ENCODE data around the gene RIOX2. TPM values are rescaled to one million over a fixed set of nuclear protein-coding genes. Genes with fewer than 3 reads are reported as not detected.

The RIOX2 gene
- total and polyA plus RNA-seq, 12 donors = 8.4 to 48.0 (median 19.5) TPM

GRCh38 chr3:97938444-97938843 is 33.8 kb downstream of the RIOX2 start:
- Histone ChIP-seq H3K9me3 (replicated peaks in 1 of 3) (no peaks in the 10 kb centered on the region), H3K36me3 (replicated peaks in 1 of 2) (peaks cover 0 to 49% of the 10 kb centered on the region in 2 donors), H3K4me3 (no peak overlapping the region), H3K4me1 (replicated peaks in 1 of 2) (no peaks in the 10 kb centered on the region), H3K27ac (no peak overlapping the region), H3K27me3 (no peaks in the 10 kb centered on the region)
- 89 to 100% (median 98%) methylated on average over 1 of the region's 1 CpG for WGBS, 4 donors
- no peak for TF ChIP-seq POLR2A (IDR thresholded peaks at IDR 0.05)
- TF ChIP-seq, protein P1, sequence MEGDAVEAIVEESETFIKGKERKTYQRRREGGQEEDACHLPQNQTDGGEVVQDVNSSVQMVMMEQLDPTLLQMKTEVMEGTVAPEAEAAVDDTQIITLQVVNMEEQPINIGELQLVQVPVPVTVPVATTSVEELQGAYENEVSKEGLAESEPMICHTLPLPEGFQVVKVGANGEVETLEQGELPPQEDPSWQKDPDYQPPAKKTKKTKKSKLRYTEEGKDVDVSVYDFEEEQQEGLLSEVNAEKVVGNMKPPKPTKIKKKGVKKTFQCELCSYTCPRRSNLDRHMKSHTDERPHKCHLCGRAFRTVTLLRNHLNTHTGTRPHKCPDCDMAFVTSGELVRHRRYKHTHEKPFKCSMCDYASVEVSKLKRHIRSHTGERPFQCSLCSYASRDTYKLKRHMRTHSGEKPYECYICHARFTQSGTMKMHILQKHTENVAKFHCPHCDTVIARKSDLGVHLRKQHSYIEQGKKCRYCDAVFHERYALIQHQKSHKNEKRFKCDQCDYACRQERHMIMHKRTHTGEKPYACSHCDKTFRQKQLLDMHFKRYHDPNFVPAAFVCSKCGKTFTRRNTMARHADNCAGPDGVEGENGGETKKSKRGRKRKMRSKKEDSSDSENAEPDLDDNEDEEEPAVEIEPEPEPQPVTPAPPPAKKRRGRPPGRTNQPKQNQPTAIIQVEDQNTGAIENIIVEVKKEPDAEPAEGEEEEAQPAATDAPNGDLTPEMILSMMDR (IDR thresholded peaks at IDR 0.05) = no peak
- DNase-seq = no peak
- intact Hi-C loops (cut with DNase I) = no loop called here

DNA sequence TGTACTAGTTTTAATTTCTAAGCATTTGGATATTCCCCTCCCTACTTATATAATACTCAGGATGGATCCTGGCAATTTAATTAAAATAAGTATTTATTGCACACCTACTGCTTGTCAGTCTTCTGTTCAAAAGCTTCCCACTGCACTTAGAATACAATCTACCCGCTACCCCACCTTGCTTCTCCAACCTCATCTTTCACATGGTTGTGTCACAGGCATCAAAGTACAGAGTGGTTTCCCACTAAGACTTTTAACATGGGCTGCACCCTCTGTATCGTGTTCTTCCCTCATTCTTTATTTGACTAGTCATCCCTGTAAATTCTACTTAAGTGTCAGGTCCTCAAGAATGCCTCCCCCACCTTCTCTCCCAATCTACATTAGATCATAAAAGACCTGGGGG is 35.0 kb downstream of the RIOX2 start:
- TF ChIP-seq, protein P1 (IDR thresholded peaks at IDR 0.05) = no peak
- TF ChIP-seq POLR2A (IDR thresholded peaks at IDR 0.05) = no peak
- no peak overlapping the region for H3K4me3 ChIP-seq
- no peak overlapping the region for H3K27ac ChIP-seq
- H3K9me3 ChIP-seq (replicated peaks in 1 of 3) = no peaks in the 10 kb centered on the region
- no peaks in the 10 kb centered on the region for H3K27me3 ChIP-seq
- 84 to 95% (median 92%) methylated on average over 2 of the region's 2 CpGs for WGBS, 4 donors
- no peak for DNase-seq
- peaks cover 0 to 44% of the 10 kb centered on the region in 2 donors for H3K36me3 ChIP-seq (replicated peaks in 1 of 2)
- intact Hi-C loops (cut with DNase I) = no loop called here
- no peaks in the 10 kb centered on the region for H3K4me1 ChIP-seq (replicated peaks in 1 of 2)

DNA sequence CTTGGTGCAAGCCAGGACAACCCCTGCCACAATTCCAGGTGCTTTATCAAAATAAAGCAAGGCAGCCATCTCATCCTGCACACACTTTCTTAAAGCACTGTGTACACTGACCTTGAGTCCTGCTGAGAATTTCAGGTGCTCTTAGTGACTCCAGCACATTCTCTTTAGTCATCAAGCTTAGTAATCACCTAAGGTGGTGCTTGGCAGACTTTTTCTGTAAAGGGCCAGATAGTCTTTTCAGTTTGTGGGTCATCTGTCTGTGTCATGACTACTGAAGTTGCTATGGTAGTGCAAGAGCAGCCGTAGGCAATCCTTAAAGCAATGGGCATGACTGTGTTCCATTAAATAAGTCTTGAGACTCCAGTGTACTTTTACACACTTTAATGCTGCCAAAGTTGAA is 36.4 kb downstream of the RIOX2 start:
- TF ChIP-seq, protein P1 (IDR thresholded peaks at IDR 0.05) = no peak
- TF ChIP-seq POLR2A (IDR thresholded peaks at IDR 0.05) = no peak
- Histone ChIP-seq H3K4me1 (replicated peaks in 1 of 2) (no peaks in the 10 kb centered on the region), H3K4me3 (no peak overlapping the region), H3K9me3 (replicated peaks in 1 of 3) (no peaks in the 10 kb centered on the region), H3K36me3 (replicated peaks in 1 of 2) (peaks cover 0 to 39% of the 10 kb centered on the region in 2 donors), H3K27ac (no peak overlapping the region), H3K27me3 (no peaks in the 10 kb centered on the region)
- no peak for DNase-seq
- intact Hi-C loops (cut with DNase I) = no loop called here
- 63 to 93% (median 89%) methylated on average over 1 of the region's 1 CpG for WGBS, 4 donors

- WGBS, 4 donors = 85 to 91% (median 88%) methylated on average over 3 of the region's 3 CpGs
- Histone ChIP-seq H3K9me3 (replicated peaks in 1 of 3) (no peaks in the 10 kb centered on the region), H3K36me3 (replicated peaks in 1 of 2) (peaks cover 0 to 39% of the 10 kb centered on the region in 2 donors), H3K27ac (no peak overlapping the region), H3K4me1 (replicated peaks in 1 of 2) (no peaks in the 10 kb centered on the region), H3K4me3 (no peak overlapping the region), H3K27me3 (no peaks in the 10 kb centered on the region)
- DNase-seq = no peak
- TF ChIP-seq, protein P1 (IDR thresholded peaks at IDR 0.05) = no peak
- TF ChIP-seq POLR2A (IDR thresholded peaks at IDR 0.05) = no peak
- intact Hi-C loops (cut with DNase I) = no loop called here
Measured at GRCh38 chr3:97934980-97935695, 37.1 kb downstream of the RIOX2 start.
